ENCODE data around the gene DBH. TPM values are rescaled to one million over a fixed set of nuclear protein-coding genes. Genes with fewer than 3 reads are reported as not detected.

DBH gene
- total RNA-seq, 2 experiments from 2014 or later = not detected

DNA sequence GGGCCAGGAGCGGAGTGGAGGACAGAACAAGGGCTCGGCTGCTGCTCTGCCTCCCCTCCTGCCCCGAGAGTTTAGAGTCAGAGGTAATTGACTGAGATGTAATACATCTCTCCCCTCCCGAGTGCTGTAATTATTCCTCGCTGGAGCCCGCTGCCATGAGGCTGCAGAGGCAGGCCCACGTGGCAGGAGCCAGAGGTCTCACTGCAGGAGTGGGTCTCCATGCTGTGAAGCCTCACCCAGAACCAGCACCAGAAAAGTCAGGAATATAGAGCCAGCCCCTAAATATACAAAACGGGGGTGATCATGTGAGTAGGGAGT, 29.5 kb upstream of the DBH start:
- Mint-ChIP-seq H3K36me3 (no peaks in the 10 kb centered on the region), H3K9me3 (no peaks in the 10 kb centered on the region), H3K27me3 (peaks cover 38% of the 10 kb centered on the region), H3K4me1 (ENCODE audit: low read depth) (no peaks in the 10 kb centered on the region), H3K27ac (no peak overlapping the region), H3K4me3 (no peak overlapping the region)
- ChIA-PET CTCF (no interaction called here), POLR2A (no interaction called here)
- DNase-seq = no peak
- intact Hi-C loops (cut with micrococcal nuclease) = no loop called here

DNA sequence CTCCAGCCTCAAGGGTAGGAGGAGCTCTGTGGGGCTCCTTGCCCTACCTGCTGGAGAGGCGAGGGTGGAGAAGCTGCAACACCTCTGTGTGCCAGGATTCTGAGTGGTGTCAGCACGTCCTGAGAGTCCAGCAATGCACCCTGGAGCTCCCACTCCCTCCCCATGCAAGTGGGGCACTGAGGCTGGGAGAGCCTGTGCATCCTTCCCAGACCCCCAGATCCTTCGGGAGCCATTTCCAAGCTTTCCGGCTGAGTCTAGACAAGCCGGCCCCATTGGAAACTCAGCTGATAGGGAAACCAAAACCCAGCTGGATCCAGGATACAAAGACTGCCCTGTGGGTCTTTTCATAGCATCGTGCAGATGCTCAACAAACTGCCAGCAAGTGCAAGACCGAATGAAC, 28.8 kb upstream of the DBH start:
- Mint-ChIP-seq H3K36me3 (no peaks in the 10 kb centered on the region), H3K27me3 (peaks cover 38% of the 10 kb centered on the region), H3K4me1 (ENCODE audit: low read depth) (no peaks in the 10 kb centered on the region), H3K4me3 (no peak overlapping the region), H3K27ac (no peak overlapping the region), H3K9me3 (no peaks in the 10 kb centered on the region)
- DNase-seq = no peak
- POLR2A ChIA-PET = no interaction called here
- intact Hi-C loops (cut with micrococcal nuclease) = no loop called here
- CTCF ChIA-PET = no interaction called here

DNA sequence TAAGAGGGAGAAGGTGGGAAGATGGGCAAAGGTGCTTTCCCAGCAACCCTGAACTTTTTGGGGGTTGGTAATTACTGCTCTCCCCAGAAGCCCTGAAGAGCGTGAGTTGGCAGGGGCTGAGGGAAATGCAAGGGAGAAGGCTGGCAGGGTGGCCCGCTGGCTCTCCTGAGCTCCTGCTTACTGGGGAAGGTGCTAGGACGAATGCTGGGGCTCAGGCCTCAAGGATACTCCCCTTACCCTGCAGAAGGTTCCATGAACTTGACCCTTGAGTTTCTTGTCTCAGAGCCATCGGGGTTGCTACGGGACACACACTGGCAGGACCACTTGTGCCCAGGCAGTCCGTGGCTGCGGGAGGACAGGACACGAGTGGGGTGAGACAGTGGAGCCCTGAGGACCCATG, 28.2 kb upstream of the DBH start:
- CTCF ChIA-PET = no interaction called here
- intact Hi-C loops (cut with micrococcal nuclease) = no loop called here
- Mint-ChIP-seq H3K9me3 (no peaks in the 10 kb centered on the region), H3K4me3 (no peak overlapping the region), H3K27ac (no peak overlapping the region), H3K4me1 (ENCODE audit: low read depth) (no peaks in the 10 kb centered on the region), H3K27me3 (peaks cover 39% of the 10 kb centered on the region), H3K36me3 (no peaks in the 10 kb centered on the region)
- DNase-seq = no peak
- POLR2A ChIA-PET = no interaction called here

DNA sequence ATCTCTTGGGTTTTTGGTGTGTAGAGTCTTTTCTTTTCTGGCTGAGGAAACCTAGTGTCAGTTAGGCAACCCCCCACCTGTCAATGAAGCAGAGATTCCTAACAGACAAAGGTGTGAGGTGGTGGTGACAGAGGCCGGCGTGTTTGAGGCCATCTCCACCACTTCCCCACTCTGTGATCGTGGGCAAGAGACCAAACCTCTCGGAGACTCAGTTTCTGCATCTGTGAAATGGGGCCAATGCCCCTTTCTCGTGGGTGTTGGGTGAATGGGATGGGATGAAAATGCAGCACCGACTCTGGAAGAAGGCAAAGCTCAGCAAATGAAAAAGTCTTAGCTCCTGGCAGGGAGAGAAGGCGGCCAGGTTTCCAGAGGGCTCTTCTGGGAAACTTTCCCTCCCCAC, 27.8 kb upstream of the DBH start:
- intact Hi-C loops (cut with micrococcal nuclease) = no loop called here
- H3K27ac Mint-ChIP-seq = no peak overlapping the region
- ChIA-PET POLR2A (no interaction called here), CTCF (no interaction called here)
- no peak for DNase-seq
- no peaks in the 10 kb centered on the region for H3K4me1 Mint-ChIP-seq (ENCODE audit: low read depth)
- no peak overlapping the region for H3K4me3 Mint-ChIP-seq
- H3K27me3 Mint-ChIP-seq = peaks cover 42% of the 10 kb centered on the region
- H3K36me3 Mint-ChIP-seq = no peaks in the 10 kb centered on the region
- no peaks in the 10 kb centered on the region for H3K9me3 Mint-ChIP-seq

DNA sequence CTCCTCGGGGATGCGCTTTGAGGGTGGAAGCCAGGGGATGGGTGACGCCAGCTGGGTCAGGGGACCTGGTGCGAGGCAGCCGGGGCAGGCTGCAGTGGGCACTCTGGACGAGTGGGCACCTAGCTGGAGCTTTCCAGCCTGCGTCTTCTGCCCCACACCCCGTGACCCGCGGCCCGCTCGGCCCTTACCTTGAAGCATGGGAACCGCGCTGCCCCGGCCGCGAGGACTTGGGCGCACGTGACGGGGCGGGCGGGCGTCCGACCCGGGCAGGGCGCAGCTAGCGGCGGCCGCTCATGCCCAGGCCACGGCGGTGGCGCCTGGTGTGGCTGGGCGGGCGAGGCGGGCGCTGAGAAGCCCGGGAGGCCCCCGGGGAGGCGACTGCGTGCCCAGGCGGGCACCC, 27.3 kb upstream of the DBH start:
- no peaks in the 10 kb centered on the region for H3K36me3 Mint-ChIP-seq
- DNase-seq = no peak
- intact Hi-C loops (cut with micrococcal nuclease) = no loop called here
- H3K27me3 Mint-ChIP-seq = peaks cover 42% of the 10 kb centered on the region
- CTCF ChIA-PET = interaction anchor here (1.0 kb wide), 1 partner anchor 15 kb away, joined by 3 read pairs; no protein-coding TSS in a partner anchor
- no peak overlapping the region for H3K4me3 Mint-ChIP-seq
- POLR2A ChIA-PET = no interaction called here
- no peaks in the 10 kb centered on the region for H3K9me3 Mint-ChIP-seq
- no peaks in the 10 kb centered on the region for H3K4me1 Mint-ChIP-seq (ENCODE audit: low read depth)
- no peak overlapping the region for H3K27ac Mint-ChIP-seq

DNA sequence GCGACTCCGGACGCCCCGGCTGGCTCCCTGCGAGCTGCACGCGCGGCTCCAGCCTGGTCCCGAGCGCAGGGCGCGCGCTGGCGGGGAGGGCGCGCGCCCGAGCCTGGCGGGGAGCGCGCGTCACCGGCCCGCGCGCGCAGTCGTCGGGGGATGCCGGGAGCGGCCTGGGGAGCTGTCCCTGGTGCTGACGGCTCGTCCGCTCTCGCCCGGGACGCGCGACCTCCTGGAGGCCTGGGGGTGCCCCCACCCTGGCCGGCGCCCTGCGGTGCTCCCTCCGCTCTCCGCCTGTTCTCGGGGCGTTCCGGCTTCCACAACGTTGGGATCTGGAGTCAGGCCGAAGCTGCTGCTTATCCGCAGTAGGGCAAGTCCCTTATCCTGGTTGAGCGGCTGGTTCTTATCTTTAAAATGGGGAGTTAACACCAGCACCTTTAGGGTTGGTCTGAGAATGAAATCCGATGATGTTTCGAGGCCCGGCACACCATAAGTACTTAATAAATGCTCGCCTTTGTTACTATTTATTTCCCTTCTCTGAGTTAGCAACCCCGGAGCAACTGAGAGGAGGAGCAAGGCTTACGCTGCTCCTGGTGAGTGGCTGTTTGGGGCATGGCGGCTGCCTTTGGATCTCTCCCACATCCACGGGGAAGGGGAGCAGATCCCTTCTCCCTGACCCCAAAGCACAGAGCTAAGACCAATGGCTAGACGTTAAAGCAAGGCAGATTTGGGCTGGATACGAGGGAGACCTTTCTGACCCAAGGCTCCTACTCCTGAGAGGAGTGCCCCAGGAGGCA, 26.7 kb upstream of the DBH start, which contains the start of gene FAM163B:
FAM163B (minus strand) TSS at position 79 of the 788 bp plus-strand sequence. CDS start 29,166 bp downstream, outside the sequence.
- peaks cover 39% of the 10 kb centered on the region for H3K27me3 Mint-ChIP-seq
- CTCF ChIA-PET = interaction anchor here (1.0 kb wide), 1 partner anchor 16 kb away, joined by 3 read pairs; no protein-coding TSS in a partner anchor
- no peak within 1 kb of the TSS for H3K27ac Mint-ChIP-seq
- H3K36me3 Mint-ChIP-seq = no peaks in the 10 kb centered on the region
- DNase-seq = peak; percentile 33
- intact Hi-C loops (cut with micrococcal nuclease) = no loop called here
- no peaks in the 10 kb centered on the region for H3K4me1 Mint-ChIP-seq (ENCODE audit: low read depth)
- no peaks in the 10 kb centered on the region for H3K9me3 Mint-ChIP-seq
- H3K4me3 Mint-ChIP-seq = no peak within 1 kb of the TSS
- POLR2A ChIA-PET = no interaction called here

DNA sequence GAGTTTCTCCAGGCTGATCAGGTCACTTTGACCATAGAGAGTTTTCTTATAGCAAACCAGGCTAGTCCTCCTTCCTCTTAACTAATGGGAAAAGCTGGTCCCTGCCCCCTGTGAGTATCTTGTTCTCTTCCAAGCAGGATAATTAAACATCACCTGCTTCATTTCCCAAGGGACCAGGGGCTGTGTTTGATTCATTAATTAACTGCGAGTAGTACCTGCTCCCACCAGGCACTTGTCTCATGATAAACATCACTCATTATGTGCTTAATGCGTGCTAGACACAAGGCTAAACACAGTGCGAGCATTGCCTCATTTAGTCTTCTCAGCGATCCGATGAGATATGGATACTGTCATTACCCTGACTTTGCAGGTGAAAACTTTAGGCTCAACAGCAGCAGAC, 25.3 kb upstream of the DBH start:
- Mint-ChIP-seq H3K27me3 (peaks cover 39% of the 10 kb centered on the region), H3K27ac (no peak overlapping the region)
- CTCF ChIA-PET = no interaction called here

DNA sequence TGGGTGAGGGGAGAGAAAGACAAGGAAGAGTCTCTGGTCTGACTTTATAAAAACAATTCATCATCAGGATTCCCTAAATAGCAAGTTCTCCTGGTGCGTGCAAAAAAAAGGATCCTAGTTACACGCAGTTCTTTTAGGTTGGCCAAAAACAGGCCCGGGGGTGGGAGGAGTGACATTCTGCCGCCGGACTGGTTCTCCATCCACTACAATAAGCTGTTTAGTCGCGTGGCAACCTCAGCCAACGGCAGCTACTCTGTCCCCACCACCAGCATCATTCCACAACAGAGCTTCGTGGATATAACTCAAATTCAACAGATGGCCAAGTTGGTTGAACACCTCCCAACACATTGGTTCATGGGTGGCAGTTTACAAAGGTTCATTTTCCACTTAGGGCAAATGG, 24.1 kb upstream of the DBH start:
- no peak for DNase-seq
- POLR2A ChIA-PET = no interaction called here
- Mint-ChIP-seq H3K27me3 (peaks cover 33% of the 10 kb centered on the region), H3K36me3 (no peaks in the 10 kb centered on the region), H3K4me3 (no peak overlapping the region), H3K27ac (no peak overlapping the region), H3K4me1 (ENCODE audit: low read depth) (no peaks in the 10 kb centered on the region), H3K9me3 (no peaks in the 10 kb centered on the region)
- CTCF ChIA-PET = no interaction called here
- intact Hi-C loops (cut with micrococcal nuclease) = no loop called here

More for the DNA sequence above, 25.3 kb upstream of the DBH start:
- DNase-seq = no peak
- H3K4me1 Mint-ChIP-seq (ENCODE audit: low read depth) = no peaks in the 10 kb centered on the region
- intact Hi-C loops (cut with micrococcal nuclease) = no loop called here
- H3K36me3 Mint-ChIP-seq = no peaks in the 10 kb centered on the region
- no peak overlapping the region for H3K4me3 Mint-ChIP-seq
- no peaks in the 10 kb centered on the region for H3K9me3 Mint-ChIP-seq
- POLR2A ChIA-PET = no interaction called here

DNA sequence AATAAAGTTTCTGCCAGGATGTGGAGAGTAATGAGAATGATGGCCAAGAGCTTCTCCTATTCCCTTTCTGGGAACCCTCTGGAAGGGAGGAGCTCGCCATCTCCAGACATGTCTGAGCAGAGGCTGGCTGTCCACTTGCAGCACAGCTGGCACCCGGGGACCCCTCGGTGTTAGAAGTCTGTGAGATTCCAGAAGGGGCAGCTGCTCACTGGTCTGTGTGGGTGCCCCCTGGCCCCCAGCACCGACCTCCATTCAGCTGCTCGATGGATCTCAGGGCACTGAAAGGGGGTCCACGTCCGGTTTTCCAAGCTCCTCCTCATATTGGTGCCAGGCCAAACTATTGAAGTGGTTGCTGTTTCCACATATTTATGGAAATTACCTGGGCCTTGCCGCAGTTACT, 23.3 kb upstream of the DBH start:
- intact Hi-C loops (cut with micrococcal nuclease) = no loop called here
- ChIA-PET POLR2A (no interaction called here), CTCF (interaction anchor here (1.0 kb wide), 1 partner anchor 23 kb away, joined by 3 read pairs; no protein-coding TSS in a partner anchor)
- H3K36me3 Mint-ChIP-seq = no peaks in the 10 kb centered on the region
- no peaks in the 10 kb centered on the region for H3K4me1 Mint-ChIP-seq (ENCODE audit: low read depth)
- H3K9me3 Mint-ChIP-seq = no peaks in the 10 kb centered on the region
- no peak overlapping the region for H3K27ac Mint-ChIP-seq
- no peak overlapping the region for H3K4me3 Mint-ChIP-seq
- DNase-seq = no peak
- H3K27me3 Mint-ChIP-seq = peaks cover 27% of the 10 kb centered on the region

DNA sequence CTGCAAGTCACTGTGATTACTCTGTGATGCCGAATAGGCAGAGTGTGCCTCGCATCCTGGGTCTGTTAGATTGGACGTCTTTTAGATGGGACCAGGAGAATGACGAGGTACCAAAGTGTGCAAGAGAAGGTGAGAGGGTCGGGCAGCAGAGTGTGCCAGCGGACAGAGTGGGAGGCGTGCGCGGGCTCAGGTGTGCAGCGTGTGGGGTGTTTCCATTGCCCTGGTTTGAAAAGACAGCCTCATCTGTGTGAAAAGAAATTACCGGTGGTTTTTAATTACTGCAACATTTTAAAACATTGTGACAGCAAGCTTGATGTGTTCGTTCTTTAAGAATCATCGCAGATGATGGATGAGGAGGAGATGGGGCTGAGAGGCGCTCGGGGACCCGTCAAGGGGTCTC, 22.7 kb upstream of the DBH start:
- ChIA-PET POLR2A (no interaction called here), CTCF (interaction anchor here (1.0 kb wide), 1 partner anchor 24 kb away, joined by 3 read pairs; no protein-coding TSS in a partner anchor)
- Mint-ChIP-seq H3K4me3 (no peak overlapping the region), H3K27ac (no peak overlapping the region), H3K36me3 (no peaks in the 10 kb centered on the region), H3K9me3 (no peaks in the 10 kb centered on the region), H3K4me1 (ENCODE audit: low read depth) (no peaks in the 10 kb centered on the region), H3K27me3 (peaks cover 20% of the 10 kb centered on the region)
- intact Hi-C loops (cut with micrococcal nuclease) = no loop called here
- no peak for DNase-seq

DNA sequence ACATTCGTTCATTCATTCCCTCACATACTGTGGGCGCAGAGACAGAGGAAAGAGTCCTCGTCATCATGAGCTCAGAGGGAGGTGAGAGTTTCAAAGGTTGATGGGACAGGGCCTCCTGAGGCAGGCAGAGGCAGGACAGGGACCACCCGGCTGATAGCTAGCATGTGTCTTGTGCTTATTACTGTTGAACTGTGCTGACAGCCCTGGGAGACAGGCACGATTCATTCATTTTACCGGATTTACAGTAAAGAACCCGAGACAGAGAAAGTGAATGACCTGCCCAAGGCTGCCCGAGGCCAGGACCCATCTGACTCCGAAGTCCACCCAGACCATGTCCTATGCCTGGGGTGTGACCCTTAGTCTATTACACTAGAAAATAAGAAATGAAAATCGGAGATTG, 22.1 kb upstream of the DBH start:
- Mint-ChIP-seq H3K4me3 (no peak overlapping the region), H3K27ac (no peak overlapping the region), H3K4me1 (ENCODE audit: low read depth) (no peaks in the 10 kb centered on the region), H3K9me3 (no peaks in the 10 kb centered on the region), H3K36me3 (no peaks in the 10 kb centered on the region), H3K27me3 (peaks cover 19% of the 10 kb centered on the region)
- DNase-seq = no peak
- POLR2A ChIA-PET = no interaction called here
- intact Hi-C loops (cut with micrococcal nuclease) = no loop called here
- CTCF ChIA-PET = no interaction called here

DNA sequence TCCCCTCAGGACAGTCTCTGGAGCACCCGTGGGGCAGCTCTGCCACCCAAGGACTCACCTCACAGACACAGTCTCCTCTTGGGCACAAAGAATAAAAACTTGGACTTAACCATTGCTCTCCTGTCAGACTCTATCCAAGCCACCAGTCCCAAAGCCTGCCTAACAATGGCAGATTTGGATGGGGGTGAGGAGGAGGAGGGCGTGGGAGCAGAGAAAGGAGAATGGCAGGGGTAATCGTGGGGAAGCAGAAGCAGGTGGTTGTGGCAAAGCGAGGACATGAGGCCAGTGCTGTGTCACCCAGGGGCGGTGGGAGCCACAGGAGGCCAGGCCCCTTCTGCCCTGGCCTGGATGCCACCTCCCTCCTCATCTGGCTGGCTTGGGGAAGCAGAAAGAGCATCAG, 21.5 kb upstream of the DBH start:
- Mint-ChIP-seq H3K4me3 (no peak overlapping the region), H3K9me3 (no peaks in the 10 kb centered on the region), H3K36me3 (no peaks in the 10 kb centered on the region), H3K27me3 (peaks cover 16% of the 10 kb centered on the region), H3K4me1 (ENCODE audit: low read depth) (peaks cover 3% of the 10 kb centered on the region), H3K27ac (no peak overlapping the region)
- ChIA-PET POLR2A (no interaction called here), CTCF (no interaction called here)
- intact Hi-C loops (cut with micrococcal nuclease) = no loop called here
- no peak for DNase-seq

DNA sequence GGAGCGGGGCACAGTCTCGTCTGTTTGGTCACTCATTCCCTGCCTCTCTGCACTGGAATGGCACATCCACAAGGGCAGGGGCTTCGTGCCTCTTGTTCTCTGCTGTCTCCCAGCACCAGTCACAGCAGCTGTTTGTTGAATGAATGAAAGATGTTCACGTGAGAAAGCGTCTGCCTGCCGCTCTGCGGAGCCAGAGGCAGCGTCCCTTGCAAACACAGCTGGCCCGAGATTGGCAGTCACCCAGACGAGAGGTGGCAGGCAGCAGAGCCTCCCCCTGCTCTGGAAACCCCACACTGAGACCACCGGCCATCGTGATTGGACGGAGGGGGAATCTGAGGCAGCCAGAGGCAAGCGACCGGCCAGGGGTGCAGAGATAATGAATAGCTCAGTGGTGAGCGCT, 21.0 kb upstream of the DBH start:
- intact Hi-C loops (cut with micrococcal nuclease) = no loop called here
- H3K4me3 Mint-ChIP-seq = no peak overlapping the region
- H3K4me1 Mint-ChIP-seq (ENCODE audit: low read depth) = peaks cover 8% of the 10 kb centered on the region
- peaks cover 12% of the 10 kb centered on the region for H3K27me3 Mint-ChIP-seq
- H3K36me3 Mint-ChIP-seq = no peaks in the 10 kb centered on the region
- POLR2A ChIA-PET = no interaction called here
- no peak overlapping the region for H3K27ac Mint-ChIP-seq
- DNase-seq = no peak
- H3K9me3 Mint-ChIP-seq = no peaks in the 10 kb centered on the region
- CTCF ChIA-PET = no interaction called here

Measured in activated CD4-positive, alpha-beta memory T cell treated with anti-CD3 and anti-CD28 coated beads for 36 hours (primary cell).